Psoas muscle (tissue), 8 donors: ENCODE measurements around the gene HEATR5A. TPM values are rescaled to one million over a fixed set of nuclear protein-coding genes. Genes with fewer than 3 reads are reported as not detected.
"Not testable (repeated sequence)": the region's sequence is repeated elsewhere in the genome, so short reads cannot be mapped to it uniquely, and the experiment has no call there.

Experiments
- ATAC-seq, 4 donors: fragments of 200-7000 bp; cut with Tn5 transposase; one replicate each; pipeline ENCODE4 v1.9.1; 2020; ENCODE audit warnings: moderate library complexity in 3 of 4, mild to moderate bottlenecking in 2 of 4
- DNase-seq, 2 donors: peaks; one replicate each; pipeline ENCODE4 v3.0.0-alpha.2; 2020
- H3K27ac ChIP-seq: fragments of 200-600 bp; one replicate; pipeline ENCODE4 v1.8.0; 2022
- H3K27me3 ChIP-seq, 3 donors: fragments of 200-600 bp in 1 of 3; one replicate each; pipeline versions ENCODE4 v1.6.1 to v1.8.0; 2013 to 2022; ENCODE audit warnings: low read length in 2 of 3, mild to moderate bottlenecking in 2 of 3, moderate library complexity in 1 of 3; ENCODE audit not compliant: insufficient read depth in 3 of 3
- H3K36me3 ChIP-seq, 2 donors: fragments of 200-600 bp in 1 of 2; one replicate each; pipeline versions ENCODE4 v1.6.1 to v1.8.0; 2013 to 2022; ENCODE audit warnings: low read depth in 1 of 2, mild to moderate bottlenecking in 1 of 2, moderate library complexity in 1 of 2; ENCODE audit not compliant: insufficient read depth in 1 of 2
- H3K4me1 ChIP-seq: fragments of 200-600 bp; one replicate; pipeline ENCODE4 v1.8.0; 2022
- H3K4me3 ChIP-seq: fragments of 200-600 bp; one replicate; pipeline ENCODE4 v1.8.0; 2022; ENCODE audit warnings: mild to moderate bottlenecking
- H3K9me3 ChIP-seq: fragments of 200-600 bp; one replicate; pipeline ENCODE4 v1.8.0; 2022
- WGBS, 3 donors: extraction: QIAGEN DNeasy Blood & Tissue Kit; methylation state at CpG; one replicate each; pipeline versions ENCODE4 v1.1.6 to v1.1.7; 2013; 5-methylcytosine and 5-hydroxymethylcytosine counted together
- intact Hi-C, 2 donors: fragments of 100-400 bp; cut with DNase I; formaldehyde crosslinking; loops; one replicate each; pipeline versions ENCODE4 v1.11.0 to v1.14.2; 2022
- polyA plus RNA-seq, 3 donors: library from polyadenylated mRNA; stranded (reverse); fragments of 200-250 nt; gene quantifications; one replicate each; pipeline ENCODE4 v1.2.3, GENCODE V29; 2013
- total RNA-seq, 4 donors: library from RNA; stranded (reverse); fragmentation: NEBNext Ultra II Directional in 2 of 4; extraction: Animal tissue kit (Norgen Biotek cat#: 25700) in 2 of 4; gene quantifications; one replicate each; pipeline versions ENCODE4 v1.2.1 to v1.2.4, GENCODE V29; 2021 to 2023
- TF ChIP-seq, protein P1 (sequence below): fragments of 200-600 bp; IDR thresholded peaks from one replicate; pipeline ENCODE4 v1.8.0; 2022; ENCODE audit warnings: antibody characterized with exemption
- donor health status: healthy with polysubstance abuse.
- donor health status: DM: no; HTN: no; CAD: no; lungs with moderate emphysema.
- donor health status: Bipolar disorder and iron deficiency.
- donor health status: healthy.
- donor health status: DM: yes; HTN: yes; CAD: no.
- donor health status: DM: no; HTN: no; CAD: no.
- donor health status: DM: no; HTN: no; CAD: no.
- donor health status: DM: yes; HTN: yes; CAD: no.

The HEATR5A gene
- total and polyA plus RNA-seq, 7 donors, result 10.2 to 40.4 (median 21.5) TPM

DNA sequence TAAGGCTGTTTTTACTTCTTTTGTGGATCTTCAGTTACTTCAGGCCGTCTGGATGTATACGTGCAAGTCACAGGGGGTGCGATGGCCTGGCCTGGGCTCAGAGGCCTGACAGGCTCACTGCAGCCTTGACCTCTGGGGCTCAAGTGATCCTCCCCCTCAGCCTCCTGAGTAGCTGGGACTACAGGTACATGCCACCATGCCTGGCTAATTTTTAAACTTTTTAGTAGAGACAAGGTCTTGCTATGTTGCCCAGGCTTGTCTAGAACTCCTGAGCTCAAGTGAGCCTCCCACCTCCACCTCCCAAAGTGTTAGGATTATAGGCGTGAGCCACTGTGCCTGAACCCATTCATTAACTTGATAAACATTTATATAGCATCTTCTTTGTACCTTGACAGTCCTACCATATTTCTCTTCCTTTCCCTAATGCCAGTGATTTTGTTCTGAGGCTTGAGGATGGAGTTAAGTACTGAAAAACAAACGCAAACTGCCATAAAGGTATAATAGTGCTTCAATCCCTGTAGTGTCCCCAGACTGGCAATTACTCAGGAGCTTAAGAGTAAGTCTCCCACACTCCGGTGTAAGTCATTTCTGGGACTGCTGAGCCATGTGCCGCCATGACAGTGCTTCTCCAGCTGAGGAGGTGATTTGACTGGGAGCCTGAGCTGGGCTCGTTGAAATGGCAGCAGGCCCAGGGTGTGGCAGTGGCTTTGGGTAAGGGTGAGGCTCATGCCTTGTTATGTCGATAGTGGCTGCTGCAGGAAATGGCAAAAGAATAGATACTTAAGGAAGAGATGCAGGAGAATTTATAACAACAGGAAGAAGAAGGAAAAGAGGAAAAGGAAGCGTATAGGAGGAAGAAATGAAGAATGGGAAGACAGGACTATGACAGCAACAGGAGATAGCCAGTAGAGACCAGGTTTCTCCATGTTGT is 169.1 kb downstream of the HEATR5A start:
- H3K27ac ChIP-seq, result no peak overlapping the region
- intact Hi-C loops, result no loop called here
- H3K4me3 ChIP-seq, result no peak overlapping the region
- no peak for ATAC-seq
- no peaks in the 10 kb centered on the region for H3K9me3 ChIP-seq
- TF ChIP-seq, protein P1, sequence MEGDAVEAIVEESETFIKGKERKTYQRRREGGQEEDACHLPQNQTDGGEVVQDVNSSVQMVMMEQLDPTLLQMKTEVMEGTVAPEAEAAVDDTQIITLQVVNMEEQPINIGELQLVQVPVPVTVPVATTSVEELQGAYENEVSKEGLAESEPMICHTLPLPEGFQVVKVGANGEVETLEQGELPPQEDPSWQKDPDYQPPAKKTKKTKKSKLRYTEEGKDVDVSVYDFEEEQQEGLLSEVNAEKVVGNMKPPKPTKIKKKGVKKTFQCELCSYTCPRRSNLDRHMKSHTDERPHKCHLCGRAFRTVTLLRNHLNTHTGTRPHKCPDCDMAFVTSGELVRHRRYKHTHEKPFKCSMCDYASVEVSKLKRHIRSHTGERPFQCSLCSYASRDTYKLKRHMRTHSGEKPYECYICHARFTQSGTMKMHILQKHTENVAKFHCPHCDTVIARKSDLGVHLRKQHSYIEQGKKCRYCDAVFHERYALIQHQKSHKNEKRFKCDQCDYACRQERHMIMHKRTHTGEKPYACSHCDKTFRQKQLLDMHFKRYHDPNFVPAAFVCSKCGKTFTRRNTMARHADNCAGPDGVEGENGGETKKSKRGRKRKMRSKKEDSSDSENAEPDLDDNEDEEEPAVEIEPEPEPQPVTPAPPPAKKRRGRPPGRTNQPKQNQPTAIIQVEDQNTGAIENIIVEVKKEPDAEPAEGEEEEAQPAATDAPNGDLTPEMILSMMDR, result no peak
- H3K36me3 ChIP-seq, result no peaks in the 10 kb centered on the region
- no peaks in the 10 kb centered on the region for H3K4me1 ChIP-seq
- H3K27me3 ChIP-seq, result no peaks in the 10 kb centered on the region
- no peak for DNase-seq
- 72 to 81% (median 74%) methylated on average over 8 to 10 of the region's 10 CpGs for WGBS, 3 donors

GRCh38 chr14:31244626-31245025 is 175.7 kb downstream of the HEATR5A start:
- WGBS, 3 donors, result 75 to 84% (median 79%) methylated on average over 3 of the region's 3 CpGs
- TF ChIP-seq, protein P1, result no peak
- Histone ChIP-seq H3K4me1 (no peaks in the 10 kb centered on the region), H3K4me3 (no peak overlapping the region), H3K9me3 (no peaks in the 10 kb centered on the region), H3K36me3 (no peaks in the 10 kb centered on the region), H3K27me3 (no peaks in the 10 kb centered on the region), H3K27ac (no peak overlapping the region)
- DNase-seq (no peak), ATAC-seq (no peak)
- intact Hi-C loops, result no loop called here

GRCh38 chr14:31243860-31244259 is 176.5 kb downstream of the HEATR5A start:
- WGBS, 3 donors, result 82 to 89% (median 86%) methylated on average over 8 of the region's 8 CpGs
- no peak for ATAC-seq

DNA sequence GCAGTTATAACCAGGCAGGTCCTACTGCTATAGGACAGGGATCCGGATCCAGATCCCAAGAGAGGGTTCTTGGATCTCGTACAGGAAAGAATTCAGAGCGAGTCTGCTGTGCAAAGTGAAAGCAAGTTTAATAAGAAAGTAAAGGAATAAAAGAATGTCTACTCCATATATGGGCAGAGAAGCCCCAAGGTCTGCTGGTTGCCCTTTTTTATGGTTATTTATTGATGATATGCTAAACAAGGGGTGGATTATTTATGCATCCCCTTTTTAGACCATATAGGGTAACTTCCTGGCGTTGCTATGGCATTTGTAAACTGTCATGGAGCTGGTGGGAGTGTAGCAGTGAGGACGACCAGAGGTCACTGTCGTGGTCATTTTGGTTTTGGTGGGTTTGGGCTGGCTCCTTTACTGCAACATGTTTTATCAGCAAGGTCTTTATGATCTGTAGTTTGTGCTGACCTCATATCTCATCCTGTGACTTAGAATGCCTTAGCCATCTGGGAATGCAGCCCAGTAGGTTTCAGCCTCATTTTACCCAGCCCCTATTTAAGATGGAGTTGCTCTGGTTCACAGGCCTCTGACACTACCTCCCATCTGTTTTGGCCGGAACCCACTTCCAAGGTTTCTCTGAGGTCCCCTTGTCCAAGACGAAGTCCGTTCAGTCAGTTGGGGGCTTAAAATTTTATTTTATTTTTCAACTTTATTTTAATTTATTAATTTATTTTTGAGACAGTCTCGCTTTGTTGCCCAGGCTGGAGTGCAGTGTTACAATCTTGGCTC is 178.0 kb downstream of the HEATR5A start:
- H3K27ac ChIP-seq, DNase-seq, H3K36me3 ChIP-seq, H3K4me1 ChIP-seq, intact Hi-C loops, H3K27me3 ChIP-seq, H3K9me3 ChIP-seq, ATAC-seq: not testable (repeated sequence)
- WGBS, 3 donors, result 63 to 69% (median 64%) methylated on average over 10 of the region's 10 CpGs
- peak overlapping the region; percentile 9 for H3K4me3 ChIP-seq

More at GRCh38 chr14:31243860-31244259, 176.5 kb downstream of the HEATR5A start:
- Histone ChIP-seq H3K4me3 (no peak overlapping the region), H3K36me3 (no peaks in the 10 kb centered on the region), H3K27ac (no peak overlapping the region), H3K4me1 (no peaks in the 10 kb centered on the region), H3K9me3 (no peaks in the 10 kb centered on the region), H3K27me3 (no peaks in the 10 kb centered on the region)
- intact Hi-C loops, result no loop called here
- no peak for DNase-seq
- TF ChIP-seq, protein P1, result no peak

Other genes with a start within 250 kb of the HEATR5A start
- gene HECTD1, start 212.8 kb downstream of the HEATR5A start, total RNA-seq, result 100 to 1,000 TPM; 189 to 405 (median 301) TPM
- gene HECTD1, start 212.8 kb downstream of the HEATR5A start, polyA plus RNA-seq, result 100 to 1,000 TPM; 151 to 217 (median 188) TPM
- gene DTD2, start 37.0 kb upstream of the HEATR5A start, total RNA-seq, result 1 to 10 TPM; 2.1 to 4.2 (median 3.3) TPM
- 1 to 10 TPM; 6.6 to 9.5 (median 6.6) TPM for gene DTD2, start 37.0 kb upstream of the HEATR5A start, polyA plus RNA-seq
- not detected for gene GPR33, start 67.5 kb upstream of the HEATR5A start, total RNA-seq
- not detected for gene GPR33, start 67.5 kb upstream of the HEATR5A start, polyA plus RNA-seq
- 10 to 100 TPM in 2 of 4 donors, 1 to 10 TPM in 2; 7.0 to 16.3 (median 12.4) TPM for gene NUBPL, start 140.9 kb upstream of the HEATR5A start, total RNA-seq
- 1 to 10 TPM; 3.3 to 9.3 (median 5.1) TPM for gene NUBPL, start 140.9 kb upstream of the HEATR5A start, polyA plus RNA-seq